BJ (cell line): ENCODE data around the gene YKT6. TPM values are rescaled to one million over a fixed set of nuclear protein-coding genes. Genes with fewer than 3 reads are reported as not detected.

Experiments
- CTCF ChIA-PET: fragments of 350-600 bp; formaldehyde crosslinking; extraction: SDS; loops from one replicate; lab custom pipeline; 2021; ENCODE audit warnings: antibody characterized with exemption, inconsistent platforms; lab: Yijun Ruan, JAX
- POLR2A ChIA-PET: fragments of 300-600 bp; sonication (Branson Sonifier 250); formaldehyde crosslinking; extraction: SDS; loops from one replicate; lab custom pipeline; 2021; ENCODE audit warnings: antibody characterized with exemption; lab: Charles Lee
- DNase-seq: peaks from one replicate; pipeline ENCODE4 v3.0.0-alpha.2; 2011; ENCODE audit warnings: low read depth
- H3K27me3 ChIP-seq: 2 replicates; pipeline ENCODE4 v1.6.0; 2011; ENCODE audit warnings: low read length; ENCODE audit not compliant: control insufficient read depth, insufficient read depth
- H3K36me3 ChIP-seq: 2 replicates; pipeline ENCODE4 v1.5.1; 2011; ENCODE audit warnings: low read length; ENCODE audit not compliant: control insufficient read depth, insufficient read depth
- H3K4me3 ChIP-seq: 2 replicates; pipeline ENCODE4 v1.5.1; 2011; ENCODE audit warnings: low read depth, mild to moderate bottlenecking, control low read depth, low read length
- polyA plus RNA-seq: library from polyadenylated mRNA; depleted of rRNA; stranded (reverse); fragments of >200 nt; gene quantifications from 2 replicates; pipeline ENCODE4 v1.2.3, GENCODE V29; 2011
- TF ChIP-seq, protein P1 (sequence below): IDR thresholded peaks from 2 replicates; pipeline ENCODE4 v1.5.1; 2011; ENCODE audit warnings: low read depth, mild to moderate bottlenecking, control low read depth, inconsistent platforms, low read length, moderate library complexity; ENCODE audit not compliant: insufficient read depth

YKT6 gene
- polyA plus RNA-seq, 1 experiment = 160 TPM

DNA sequence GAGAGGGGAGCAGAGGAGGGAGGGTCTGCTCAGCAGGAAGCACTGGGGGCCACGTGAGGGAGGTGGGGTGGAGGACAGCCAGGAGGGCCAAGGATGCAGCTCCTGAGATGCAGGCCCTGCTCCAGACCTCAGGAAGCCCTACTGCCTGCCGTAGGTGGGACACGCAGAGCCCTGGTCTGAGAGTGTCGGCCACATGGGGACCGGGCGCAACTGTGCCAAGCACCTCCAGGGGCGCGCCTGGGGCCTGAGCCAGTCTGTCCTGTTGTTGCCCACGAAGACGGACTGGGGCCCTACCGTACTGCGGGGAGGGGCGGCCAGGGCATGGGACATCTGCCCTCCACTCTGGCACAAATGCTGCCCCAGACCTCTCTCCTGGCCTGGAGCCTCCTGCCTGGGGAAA, 31.6 kb downstream of the YKT6 start:
- no peak overlapping the region for H3K4me3 ChIP-seq
- CTCF ChIA-PET = no interaction called here
- no peak for DNase-seq
- no peaks in the 10 kb centered on the region for H3K36me3 ChIP-seq
- H3K27me3 ChIP-seq = 0 out of 2 replicates have a peak, but pooled peaks cover 1% of the 10 kb centered on the region
- POLR2A ChIA-PET = interaction anchor here (0.5 kb wide), 1 partner anchor 712 kb away, joined by 4 read pairs; no protein-coding TSS in a partner anchor
- TF ChIP-seq, protein P1, sequence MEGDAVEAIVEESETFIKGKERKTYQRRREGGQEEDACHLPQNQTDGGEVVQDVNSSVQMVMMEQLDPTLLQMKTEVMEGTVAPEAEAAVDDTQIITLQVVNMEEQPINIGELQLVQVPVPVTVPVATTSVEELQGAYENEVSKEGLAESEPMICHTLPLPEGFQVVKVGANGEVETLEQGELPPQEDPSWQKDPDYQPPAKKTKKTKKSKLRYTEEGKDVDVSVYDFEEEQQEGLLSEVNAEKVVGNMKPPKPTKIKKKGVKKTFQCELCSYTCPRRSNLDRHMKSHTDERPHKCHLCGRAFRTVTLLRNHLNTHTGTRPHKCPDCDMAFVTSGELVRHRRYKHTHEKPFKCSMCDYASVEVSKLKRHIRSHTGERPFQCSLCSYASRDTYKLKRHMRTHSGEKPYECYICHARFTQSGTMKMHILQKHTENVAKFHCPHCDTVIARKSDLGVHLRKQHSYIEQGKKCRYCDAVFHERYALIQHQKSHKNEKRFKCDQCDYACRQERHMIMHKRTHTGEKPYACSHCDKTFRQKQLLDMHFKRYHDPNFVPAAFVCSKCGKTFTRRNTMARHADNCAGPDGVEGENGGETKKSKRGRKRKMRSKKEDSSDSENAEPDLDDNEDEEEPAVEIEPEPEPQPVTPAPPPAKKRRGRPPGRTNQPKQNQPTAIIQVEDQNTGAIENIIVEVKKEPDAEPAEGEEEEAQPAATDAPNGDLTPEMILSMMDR = no peak

DNA sequence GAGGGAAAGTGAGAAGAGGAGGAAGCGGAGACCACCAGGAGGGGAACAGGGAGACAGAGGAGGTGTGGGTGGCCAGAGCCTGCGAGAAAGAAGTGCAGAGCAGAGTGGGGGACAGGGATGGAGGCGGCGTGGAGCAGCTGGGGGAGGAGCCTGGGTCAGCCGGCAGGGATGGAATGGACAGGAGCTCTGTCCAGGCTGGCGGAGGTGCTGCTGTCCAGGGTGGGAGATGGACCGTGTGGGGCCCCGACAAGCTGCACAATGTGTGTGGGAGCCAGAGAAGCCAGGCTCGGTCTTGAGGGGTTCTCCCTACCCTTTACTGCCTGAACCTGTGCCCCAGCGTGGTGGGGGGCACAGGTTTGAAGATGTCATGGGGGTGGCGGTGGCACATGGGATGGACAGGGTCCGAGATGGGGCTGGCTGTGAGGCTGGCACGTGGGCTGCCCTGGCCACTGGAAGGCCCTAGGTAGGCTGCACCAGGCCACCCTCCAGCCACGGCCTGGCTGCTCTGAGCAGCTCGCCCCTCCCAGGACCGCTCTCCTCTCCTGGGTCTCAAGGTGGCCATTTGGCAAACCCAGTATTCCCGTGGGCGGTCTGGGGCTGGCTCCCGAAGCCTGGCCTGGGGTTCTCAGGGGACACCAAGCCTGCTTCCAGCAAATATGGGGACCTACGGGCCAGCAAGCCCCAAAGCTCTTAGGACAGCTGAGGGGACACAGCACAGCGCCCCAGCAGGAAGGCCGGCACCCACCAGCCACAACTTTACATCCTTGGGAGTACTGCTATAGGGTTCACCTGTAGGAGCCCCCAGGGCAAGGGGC, 32.3 kb downstream of the YKT6 start:
- H3K27me3 ChIP-seq = 0 out of 2 replicates have a peak, but pooled peaks cover 1% of the 10 kb centered on the region
- no peaks in the 10 kb centered on the region for H3K36me3 ChIP-seq
- TF ChIP-seq, protein P1 = no peak
- CTCF ChIA-PET = no interaction called here
- no peak overlapping the region for H3K4me3 ChIP-seq
- POLR2A ChIA-PET = interaction anchor here (0.5 kb wide), 1 partner anchor 440 kb away, joined by 3 read pairs; no protein-coding TSS in a partner anchor
- DNase-seq = no peak

DNA sequence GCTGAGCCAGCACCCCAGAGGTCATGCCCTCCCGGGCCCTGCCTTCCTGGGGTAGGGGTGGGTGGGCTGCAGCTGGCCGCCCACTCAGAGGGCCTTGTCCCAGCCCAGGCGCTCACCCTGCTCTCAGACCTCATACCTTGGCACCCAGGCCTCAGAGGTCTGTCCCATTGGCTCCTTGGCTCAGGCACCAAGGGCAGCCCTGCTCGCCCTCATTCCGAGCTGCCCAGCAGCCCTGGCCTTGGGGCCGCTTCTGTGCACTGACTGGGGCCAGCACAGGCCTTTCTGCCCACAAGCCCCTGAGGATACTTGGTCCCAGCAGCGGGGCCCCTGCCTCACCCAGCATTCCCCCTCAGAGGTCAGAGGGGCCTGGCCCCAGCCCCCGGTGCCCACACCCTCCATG, 34.3 kb downstream of the YKT6 start:
- CTCF ChIA-PET = interaction anchor here (1.1 to 1.4 kb wide), 2 partner anchors 14 to 331 kb away, joined by 3 to 5 read pairs; no protein-coding TSS in a partner anchor
- no peak overlapping the region for H3K4me3 ChIP-seq
- H3K36me3 ChIP-seq = no peaks in the 10 kb centered on the region
- DNase-seq = no peak
- TF ChIP-seq, protein P1 = no peak
- POLR2A ChIA-PET = no interaction called here
- H3K27me3 ChIP-seq = 0 out of 2 replicates have a peak, but pooled peaks cover 1% of the 10 kb centered on the region

DNA sequence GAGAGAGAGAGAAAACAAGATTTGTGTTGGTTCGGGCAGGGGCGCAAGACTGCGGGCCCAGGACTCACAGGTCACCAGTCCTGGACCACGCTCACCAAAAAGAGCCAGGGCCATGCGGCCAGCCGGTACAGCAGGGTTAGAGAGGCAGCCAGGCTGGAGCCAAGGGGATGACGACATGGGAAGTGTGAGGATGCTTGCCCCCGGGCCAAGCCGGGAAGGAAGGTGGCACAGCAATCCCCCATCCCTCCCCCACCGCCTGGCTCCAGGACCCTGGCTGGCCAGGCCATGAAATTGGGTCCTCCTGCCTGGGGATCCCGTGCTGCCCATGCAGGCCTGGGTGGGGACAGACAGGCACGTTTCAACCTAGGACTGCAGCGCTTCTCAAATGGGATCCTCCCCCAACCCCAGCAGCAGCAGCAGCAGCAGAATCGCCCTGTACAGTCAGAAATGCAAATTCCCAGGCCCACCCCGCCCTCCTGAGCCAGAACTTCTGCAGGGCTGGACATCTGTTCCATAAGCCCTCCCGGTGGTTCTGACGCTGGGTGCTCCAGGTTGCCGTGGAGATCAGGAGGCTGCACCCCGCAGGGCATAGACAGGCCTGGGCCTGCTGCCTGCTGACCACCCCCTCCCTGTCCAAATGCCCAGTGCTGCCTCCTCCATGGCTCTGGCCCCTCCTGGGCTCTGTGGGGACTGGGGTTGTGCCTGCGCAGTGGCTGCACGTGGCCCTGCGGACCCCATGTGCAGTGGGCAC, 35.0 kb downstream of the YKT6 start:
- ChIA-PET CTCF (interaction anchor here (1.1 to 1.4 kb wide), 2 partner anchors 15 to 330 kb away, joined by 3 to 5 read pairs; no protein-coding TSS in a partner anchor), POLR2A (no interaction called here)
- H3K27me3 ChIP-seq = no peaks in the 10 kb centered on the region

More for the DNA sequence above, 35.0 kb downstream of the YKT6 start:
- TF ChIP-seq, protein P1 = no peak
- no peak for DNase-seq
- Histone ChIP-seq H3K4me3 (no peak overlapping the region), H3K36me3 (no peaks in the 10 kb centered on the region)
